Natural killer cell (primary cell): ENCODE data around the gene COL24A1. TPM values are rescaled to one million over a fixed set of nuclear protein-coding genes. Genes with fewer than 3 reads are reported as not detected.

Source experiments
- ATAC-seq, 3 donors: fragments of 150-1000 bp in 2 of 3; fragments of 200-7000 bp in 1 of 3; cut with Tn5 transposase; 1 replicate in 1 of 3; 2 replicates in 2 of 3; pipeline ENCODE4 v1.10.0; 2021; ENCODE audit warnings: mild to moderate bottlenecking in 2 of 3, moderate library complexity in 2 of 3
- DNase-seq, 2 donors: peaks; one replicate each; pipeline versions ENCODE4 v3.0.0 to v3.0.0-alpha.2; 2013 to 2021; ENCODE audit warnings: mixed read lengths in 1 of 2
- H3K27ac ChIP-seq: one replicate; pipeline ENCODE4 v1.5.1; 2013; ENCODE audit warnings: mild to moderate bottlenecking, low read length
- H3K27me3 ChIP-seq: one replicate; pipeline ENCODE4 v1.6.1; 2013; ENCODE audit warnings: low read length; ENCODE audit not compliant: control insufficient read depth, insufficient read depth
- H3K36me3 ChIP-seq: one replicate; pipeline ENCODE4 v1.6.1; 2013; ENCODE audit warnings: low read length; ENCODE audit not compliant: control insufficient read depth, insufficient read depth
- H3K4me1 ChIP-seq: one replicate; pipeline ENCODE4 v1.6.1; 2013; ENCODE audit warnings: low read length; ENCODE audit not compliant: control insufficient read depth, insufficient read depth
- H3K4me3 ChIP-seq: one replicate; pipeline ENCODE4 v1.5.1; 2013; ENCODE audit warnings: low read length
- H3K9me3 ChIP-seq: one replicate; pipeline ENCODE4 v1.6.1; 2013; ENCODE audit warnings: low read length; ENCODE audit not compliant: control insufficient read depth, insufficient read depth
- H3K27ac Mint-ChIP-seq, 2 donors: one replicate each; pipeline ENCODE4 v1.8.0; 2022; ENCODE audit warnings: mild to moderate bottlenecking in 2 of 2, mixed read lengths in 2 of 2, moderate library complexity in 1 of 2
- H3K27me3 Mint-ChIP-seq, 2 donors: one replicate each; pipeline ENCODE4 v1.8.0; 2022; ENCODE audit warnings: low read depth in 2 of 2, mixed read lengths in 2 of 2
- H3K36me3 Mint-ChIP-seq: one replicate; pipeline ENCODE4 v1.8.0; 2022; ENCODE audit warnings: mixed read lengths
- H3K4me1 Mint-ChIP-seq, 2 donors: one replicate each; pipeline ENCODE4 v1.8.0; 2022; ENCODE audit warnings: mixed read lengths in 2 of 2
- H3K4me3 Mint-ChIP-seq: one replicate; pipeline ENCODE4 v1.8.0; 2022; ENCODE audit warnings: mild to moderate bottlenecking, moderate library complexity, mixed read lengths
- H3K9me3 Mint-ChIP-seq, 2 donors: one replicate each; pipeline ENCODE4 v1.8.0; 2022; ENCODE audit warnings: mixed read lengths in 2 of 2
- CTCF ChIP-seq: fragments of 200-600 bp; IDR thresholded peaks from one replicate; pipeline ENCODE4 v1.8.0; 2022; ENCODE audit warnings: antibody characterized with exemption
- WGBS: methylation state at CpG from one replicate; pipeline ENCODE4 v1.1.7; 2013; ENCODE audit warnings: missing lambda C conversion rate; ENCODE audit not compliant: insufficient coverage; 5-methylcytosine and 5-hydroxymethylcytosine counted together
- intact Hi-C: fragments of 100-400 bp; cut with micrococcal nuclease; formaldehyde crosslinking; loops from one replicate; pipeline ENCODE4 v1.14.2; 2022
- total RNA-seq, 4 donors: library from RNA; stranded (reverse); fragments of 120-200 nt in 1 of 4; gene quantifications; one replicate each; pipeline versions ENCODE4 v1.2.3 to v1.2.4, GENCODE V29; 2013 to 2022

Gene COL24A1
- total RNA-seq, 3 donors from 2014 or later (not counting 1 experiment from before 2014, with no cell fraction given), result 0.20 to 0.54 (median 0.54) TPM

GRCh38 chr1:86054396-86054795 lies 102.2 kb downstream of the COL24A1 start:
- Mint-ChIP-seq H3K9me3 (peaks cover 9 to 10% of the 10 kb centered on the region in 2 donors), H3K27ac (no peak overlapping the region), H3K4me1 (no peaks in the 10 kb centered on the region), H3K36me3 (no peaks in the 10 kb centered on the region), H3K27me3 (no peaks in the 10 kb centered on the region), H3K4me3 (no peak overlapping the region)
- DNase-seq (no peak), ATAC-seq (no peak)
- H3K4me1 ChIP-seq, result no peaks in the 10 kb centered on the region
- H3K9me3 ChIP-seq, result no peaks in the 10 kb centered on the region
- H3K27ac ChIP-seq, result no peak overlapping the region
- intact Hi-C loops, result no loop called here
- TF ChIP-seq CTCF, result no peak
- no CpG with 5 or more reads among the region's 2 CpGs for WGBS
- H3K36me3 ChIP-seq, result no peaks in the 10 kb centered on the region
- no peaks in the 10 kb centered on the region for H3K27me3 ChIP-seq
- no peak overlapping the region for H3K4me3 ChIP-seq

GRCh38 chr1:86052948-86053698 lies 103.4 kb downstream of the COL24A1 start:
- Mint-ChIP-seq H3K4me3 (no peak overlapping the region), H3K4me1 (no peaks in the 10 kb centered on the region), H3K9me3 (peaks cover 9 to 10% of the 10 kb centered on the region in 2 donors), H3K27ac (no peak overlapping the region), H3K36me3 (no peaks in the 10 kb centered on the region), H3K27me3 (no peaks in the 10 kb centered on the region)
- Histone ChIP-seq H3K27me3 (no peaks in the 10 kb centered on the region), H3K27ac (no peak overlapping the region), H3K4me3 (no peak overlapping the region), H3K36me3 (no peaks in the 10 kb centered on the region), H3K4me1 (no peaks in the 10 kb centered on the region), H3K9me3 (no peaks in the 10 kb centered on the region)
- intact Hi-C loops, result no loop called here
- DNase-seq, result no peak
- no peak for TF ChIP-seq CTCF
- no CpG with 5 or more reads among the region's 2 CpGs for WGBS
- no peak for ATAC-seq

GRCh38 chr1:86035101-86035500 lies 121.5 kb downstream of the COL24A1 start:
- no peak overlapping the region for H3K4me3 ChIP-seq
- Mint-ChIP-seq H3K36me3 (no peaks in the 10 kb centered on the region), H3K4me1 (no peaks in the 10 kb centered on the region), H3K27me3 (no peaks in the 10 kb centered on the region), H3K27ac (no peak overlapping the region), H3K9me3 (peaks cover 2% of the 10 kb centered on the region in 2 donors), H3K4me3 (no peak overlapping the region)
- DNase-seq (no peak), ATAC-seq (no peak)
- H3K36me3 ChIP-seq, result no peaks in the 10 kb centered on the region
- H3K9me3 ChIP-seq, result no peaks in the 10 kb centered on the region
- no CpG with 5 or more reads among the region's 1 CpG for WGBS
- TF ChIP-seq CTCF, result no peak
- intact Hi-C loops, result no loop called here
- H3K4me1 ChIP-seq, result no peaks in the 10 kb centered on the region
- no peaks in the 10 kb centered on the region for H3K27me3 ChIP-seq
- H3K27ac ChIP-seq, result no peak overlapping the region

- intact Hi-C loops, result no loop called here
- H3K27ac ChIP-seq, result no peak overlapping the region
- Mint-ChIP-seq H3K27ac (no peak overlapping the region), H3K9me3 (peaks cover 6 to 9% of the 10 kb centered on the region in 2 donors), H3K27me3 (no peaks in the 10 kb centered on the region), H3K4me1 (no peaks in the 10 kb centered on the region), H3K4me3 (no peak overlapping the region), H3K36me3 (no peaks in the 10 kb centered on the region)
- ATAC-seq (no peak), DNase-seq (no peak)
- WGBS, result 79% methylated on average over 1 of the region's 1 CpG
- H3K9me3 ChIP-seq, result no peaks in the 10 kb centered on the region
- no peaks in the 10 kb centered on the region for H3K27me3 ChIP-seq
- no peak overlapping the region for H3K4me3 ChIP-seq
- TF ChIP-seq CTCF, result no peak
- no peaks in the 10 kb centered on the region for H3K4me1 ChIP-seq
- no peaks in the 10 kb centered on the region for H3K36me3 ChIP-seq
Measured at GRCh38 chr1:86030180-86030579, 126.4 kb downstream of the COL24A1 start.
